ENCODE measurements around the gene C15orf61.

- TF ChIP-seq CTCF (conservative IDR thresholded peaks at IDR 0.05; ENCODE audit: low read length): no peak
- no peak for TF ChIP-seq EZH2phosphoT487 (IDR thresholded peaks at IDR 0.05; ENCODE audit: borderline replicate concordance)
Observed at GRCh38 chr15:67545864-67546263, 24.9 kb downstream of the C15orf61 start.

Measured in Loucy (cell line).